GM12875 (cell line): ENCODE data around the gene KLHL3.

Experiments used
- H3K4me3 ChIP-seq: one replicate; pipeline ENCODE4 v1.5.1; 2011; ENCODE audit warnings: low read depth, low read length, control low read depth
- TF ChIP-seq, protein P1 (sequence below): IDR thresholded peaks from 2 replicates; pipeline ENCODE4 v1.5.1; 2011; ENCODE audit warnings: low read depth, mild to moderate bottlenecking, control low read depth, inconsistent platforms, low read length, moderate library complexity, borderline replicate concordance; ENCODE audit not compliant: insufficient read depth

KLHL3 gene

DNA sequence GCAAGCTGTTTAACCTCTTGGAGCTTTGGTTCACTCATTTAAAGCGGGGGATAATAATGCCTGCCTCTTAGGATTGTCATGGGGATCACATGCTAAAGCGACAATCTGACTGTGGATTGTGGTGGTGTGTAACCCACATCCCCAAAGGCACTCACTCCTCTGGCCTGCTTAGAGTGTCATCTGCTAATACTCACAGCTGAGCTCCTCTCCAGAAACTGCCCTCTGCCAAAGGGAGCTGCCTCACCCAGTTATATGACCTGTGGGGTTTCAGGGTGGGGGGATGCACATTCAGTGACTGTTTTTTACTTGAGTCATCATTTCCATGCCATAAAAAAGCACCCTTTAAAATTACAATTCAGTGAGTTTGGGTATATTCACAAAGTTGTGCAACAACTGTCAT, 126.8 kb downstream of the KLHL3 start:
- TF ChIP-seq, protein P1, sequence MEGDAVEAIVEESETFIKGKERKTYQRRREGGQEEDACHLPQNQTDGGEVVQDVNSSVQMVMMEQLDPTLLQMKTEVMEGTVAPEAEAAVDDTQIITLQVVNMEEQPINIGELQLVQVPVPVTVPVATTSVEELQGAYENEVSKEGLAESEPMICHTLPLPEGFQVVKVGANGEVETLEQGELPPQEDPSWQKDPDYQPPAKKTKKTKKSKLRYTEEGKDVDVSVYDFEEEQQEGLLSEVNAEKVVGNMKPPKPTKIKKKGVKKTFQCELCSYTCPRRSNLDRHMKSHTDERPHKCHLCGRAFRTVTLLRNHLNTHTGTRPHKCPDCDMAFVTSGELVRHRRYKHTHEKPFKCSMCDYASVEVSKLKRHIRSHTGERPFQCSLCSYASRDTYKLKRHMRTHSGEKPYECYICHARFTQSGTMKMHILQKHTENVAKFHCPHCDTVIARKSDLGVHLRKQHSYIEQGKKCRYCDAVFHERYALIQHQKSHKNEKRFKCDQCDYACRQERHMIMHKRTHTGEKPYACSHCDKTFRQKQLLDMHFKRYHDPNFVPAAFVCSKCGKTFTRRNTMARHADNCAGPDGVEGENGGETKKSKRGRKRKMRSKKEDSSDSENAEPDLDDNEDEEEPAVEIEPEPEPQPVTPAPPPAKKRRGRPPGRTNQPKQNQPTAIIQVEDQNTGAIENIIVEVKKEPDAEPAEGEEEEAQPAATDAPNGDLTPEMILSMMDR = no peak
- H3K4me3 ChIP-seq = no peak overlapping the region

DNA sequence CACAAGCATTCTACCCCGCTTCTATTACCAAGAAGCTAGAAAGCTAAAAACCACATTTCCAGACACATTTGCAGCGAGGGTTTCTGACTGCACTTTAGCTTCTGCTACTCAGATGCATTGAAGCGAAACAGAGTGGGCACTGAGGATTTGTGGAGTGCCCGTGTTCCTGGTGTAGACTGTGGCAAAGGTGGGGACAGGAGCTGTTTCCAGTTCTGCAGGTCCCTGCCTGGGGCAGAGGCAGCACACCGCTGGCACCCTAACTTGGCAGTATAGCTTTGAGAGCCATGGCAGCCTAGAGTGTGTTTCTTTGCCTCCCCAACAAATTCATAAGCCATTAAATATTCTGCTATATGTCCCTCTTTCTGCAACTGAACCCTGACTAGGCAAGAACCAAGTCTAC, 128.1 kb downstream of the KLHL3 start:
- no peak overlapping the region for H3K4me3 ChIP-seq
- TF ChIP-seq, protein P1 = no peak

DNA sequence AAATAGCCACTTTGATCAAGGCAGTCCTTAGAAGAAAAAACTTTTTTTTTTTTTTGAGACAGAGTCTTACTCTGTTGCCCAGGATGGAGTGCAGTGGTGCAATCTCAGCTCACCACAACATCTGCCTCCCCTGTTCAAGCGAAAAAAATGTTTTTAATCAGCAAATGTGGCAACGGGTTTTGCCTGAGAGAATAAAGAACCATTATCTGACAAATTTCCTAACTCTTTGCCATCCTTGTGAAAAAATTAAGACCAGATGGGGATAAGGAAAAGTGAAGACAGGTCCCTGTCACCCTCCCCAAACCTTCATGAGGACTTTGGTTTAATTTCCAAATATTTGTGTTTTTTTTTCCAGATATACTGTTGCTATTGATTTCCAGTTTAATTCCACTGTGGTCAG, 129.5 kb downstream of the KLHL3 start:
- no peak overlapping the region for H3K4me3 ChIP-seq

DNA sequence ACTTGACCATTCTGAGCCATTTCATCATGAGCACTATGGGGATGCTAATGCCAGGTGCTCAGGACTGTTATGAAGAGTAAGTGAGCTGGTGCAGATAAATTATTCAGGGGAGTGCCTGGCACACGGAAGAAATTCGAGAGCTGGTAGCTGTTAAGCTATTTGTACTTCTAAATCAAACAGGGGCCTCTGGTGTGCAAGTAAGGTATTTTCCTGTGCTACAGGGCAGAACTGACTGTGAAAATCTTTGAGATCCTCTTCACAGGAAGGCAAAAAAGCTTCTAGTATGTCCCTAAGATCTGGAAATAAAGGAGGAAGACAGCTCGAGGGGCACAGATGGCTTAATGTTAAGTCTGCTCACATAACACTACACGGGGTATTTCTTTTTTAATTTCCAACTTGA, 130.5 kb downstream of the KLHL3 start:
- TF ChIP-seq, protein P1 = no peak
- no peak overlapping the region for H3K4me3 ChIP-seq

More for the DNA sequence above, 129.5 kb downstream of the KLHL3 start:
- TF ChIP-seq, protein P1 = no peak

DNA sequence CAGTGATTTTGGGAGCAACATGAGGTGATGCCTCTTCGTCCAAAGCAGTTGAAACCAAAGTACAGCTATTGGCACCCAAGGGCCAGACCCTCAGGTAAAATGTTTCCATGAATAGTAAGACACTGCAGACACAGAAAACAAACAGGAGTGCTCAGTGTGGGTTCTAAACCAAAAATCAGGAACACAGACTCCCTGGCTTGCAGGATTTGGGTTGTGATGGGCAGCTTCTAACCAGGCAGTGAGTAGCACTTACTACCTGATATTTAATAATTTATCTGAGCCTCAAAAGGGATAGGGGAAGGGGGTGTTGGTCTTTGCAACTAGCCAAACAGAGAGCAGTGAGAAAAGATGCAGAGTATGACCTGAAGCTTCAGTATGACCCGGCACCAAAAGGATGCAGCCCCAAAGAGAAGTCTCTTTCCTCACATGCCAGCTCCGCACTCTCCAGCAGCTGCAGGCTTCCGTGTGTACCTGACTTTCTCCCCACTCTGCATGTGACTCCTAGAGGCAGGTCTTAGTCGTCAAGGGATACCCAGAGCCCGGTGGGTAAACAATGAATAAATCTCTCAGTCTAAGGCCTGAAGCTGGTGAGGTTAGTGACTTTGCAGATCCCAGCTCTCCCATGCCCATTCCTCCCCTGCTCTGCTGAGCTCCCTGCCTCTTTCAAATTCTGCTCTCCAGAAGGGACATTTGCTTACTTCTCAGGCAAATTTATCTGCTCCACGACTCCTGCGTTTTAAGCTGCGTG, 131.4 kb downstream of the KLHL3 start:
- TF ChIP-seq, protein P1 = no peak
- no peak overlapping the region for H3K4me3 ChIP-seq

DNA sequence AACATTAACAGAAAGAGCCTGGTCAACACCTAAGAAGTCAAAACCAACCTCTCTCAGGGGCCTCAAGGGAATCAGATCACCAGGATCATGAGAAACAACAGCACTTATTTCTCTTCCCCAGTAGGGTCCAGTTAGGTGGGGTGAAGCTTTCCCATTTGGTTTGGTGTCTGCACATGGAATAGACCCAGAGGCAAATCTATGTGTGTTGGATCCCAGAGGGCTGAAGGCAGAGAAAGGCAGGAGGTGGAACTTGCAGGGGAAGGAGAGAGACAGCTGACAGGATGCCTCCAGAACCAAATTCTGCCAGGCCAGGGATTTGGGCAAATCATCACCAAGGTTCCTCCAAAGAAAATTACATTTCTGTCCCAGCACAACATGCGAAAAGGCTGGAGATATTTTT, 132.0 kb downstream of the KLHL3 start:
- H3K4me3 ChIP-seq = no peak overlapping the region
- TF ChIP-seq, protein P1 = no peak

DNA sequence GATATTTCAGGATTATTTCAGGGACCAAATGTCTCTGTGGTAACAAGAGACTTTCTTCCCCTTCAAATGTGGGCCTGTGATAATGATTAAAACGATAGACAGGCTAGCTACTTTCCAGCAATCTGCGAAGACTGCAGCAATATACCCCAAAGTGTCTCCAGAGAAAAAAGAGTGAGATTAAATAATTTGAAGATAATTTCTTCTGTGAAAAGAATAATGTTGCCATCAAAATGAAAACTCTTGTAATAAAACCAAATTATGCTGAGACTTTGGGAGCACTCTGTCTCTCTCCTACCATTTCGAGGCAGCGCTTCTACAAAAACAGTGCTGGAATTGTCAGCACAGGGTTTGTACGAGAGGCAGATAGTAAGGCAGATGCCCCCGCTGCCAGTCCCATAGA, 132.5 kb downstream of the KLHL3 start:
- TF ChIP-seq, protein P1 = no peak
- no peak overlapping the region for H3K4me3 ChIP-seq
